GM19023 (cell line): ENCODE results near the gene ITGA7.

Experiments
- ATAC-seq: cut with Tn5 transposase; IDR thresholded peaks from one replicate; pipeline ENCODE4 v1.9.1; 2021; ENCODE audit warnings: mild to moderate bottlenecking, moderate library complexity; ENCODE audit not compliant: unreplicated experiment

The ITGA7 gene

GRCh38 chr12:55707841-55708694, at the start of gene ITGA7:
Gene ITGA7, minus strand, starts transcription at chr12:55707904. Its CDS starts 222 bp downstream, at chr12:55707682.
- peak; percentile 75 for ATAC-seq

GRCh38 chr12:55755246-55755645, 47.5 kb upstream of the ITGA7 start:
- no peak for ATAC-seq

- no peak for ATAC-seq
Measured at GRCh38 chr12:55748230-55748993, 40.7 kb upstream of the ITGA7 start.

GRCh38 chr12:55746913-55747231, 39.2 kb upstream of the ITGA7 start:
- ATAC-seq: no peak

- no peak for ATAC-seq
Measured at GRCh38 chr12:55746174-55746912, 38.6 kb upstream of the ITGA7 start.

GRCh38 chr12:55745361-55746173, 37.9 kb upstream of the ITGA7 start:
- no peak for ATAC-seq

- ATAC-seq: no peak
Measured at GRCh38 chr12:55744340-55745030, 36.8 kb upstream of the ITGA7 start.

GRCh38 chr12:55743406-55744339, 36.0 kb upstream of the ITGA7 start:
- peak; percentile 52 for ATAC-seq

GRCh38 chr12:55742719-55743405, 35.2 kb upstream of the ITGA7 start, which contains the start of gene GDF11:
Gene GDF11, plus strand, starts transcription at chr12:55743122. Its CDS starts 195 bp downstream, at chr12:55743317.
- peak; percentile 38 for ATAC-seq

- ATAC-seq: no peak
Measured at GRCh38 chr12:55741931-55742680, 34.4 kb upstream of the ITGA7 start.

- no peak for ATAC-seq
Measured at GRCh38 chr12:55739025-55739378, 31.3 kb upstream of the ITGA7 start.

- ATAC-seq: peak; percentile 81
Measured at GRCh38 chr12:55738123-55739024, 30.7 kb upstream of the ITGA7 start.

- ATAC-seq: no peak
Measured at GRCh38 chr12:55737581-55738122, 29.9 kb upstream of the ITGA7 start.

- ATAC-seq: peak; percentile 38
Measured at GRCh38 chr12:55736780-55737580, 29.3 kb upstream of the ITGA7 start.

- no peak for ATAC-seq
Measured at GRCh38 chr12:55736076-55736475, 28.4 kb upstream of the ITGA7 start.
